HEK293 (cell line): Measurements from ENCODE around the gene LCA5L.
"Not testable (repeated sequence)": the region's sequence is repeated elsewhere in the genome, so short reads cannot be mapped to it uniquely, and the experiment has no call there.

Source experiments
- CTCF ChIA-PET: fragments of 350-600 bp; formaldehyde crosslinking; extraction: SDS; loops from one replicate; lab custom pipeline; 2021; ENCODE audit warnings: antibody characterized with exemption; lab: Yijun Ruan, JAX
- POLR2A ChIA-PET: fragments of 300-600 bp; formaldehyde crosslinking; extraction: SDS; loops from one replicate; lab custom pipeline; 2020; ENCODE audit warnings: antibody characterized with exemption, inconsistent platforms; lab: Yijun Ruan, JAX
- H3K27ac ChIP-seq: fragments of 200-500 bp; sonication (Bioruptor generic); 2 replicates; pipeline ENCODE4 v1.5.1; 2014; ENCODE audit warnings: low read depth, low read length, control low read depth, inconsistent platforms; ENCODE audit errors: extremely low read depth
- H3K36me3 ChIP-seq, 2 experiments: fragments of 200-500 bp in 1 of 2; sonication (Bioruptor generic) in 1 of 2; 1 replicate in 1 of 2; 2 replicates in 1 of 2; pipeline ENCODE4 v1.5.1; 2014 to 2017; ENCODE audit warnings: inconsistent platforms in 2 of 2, low read length in 2 of 2; ENCODE audit not compliant: control insufficient read depth in 2 of 2, insufficient read depth in 1 of 2
- H3K4me1 ChIP-seq: fragments of 200-500 bp; sonication (Bioruptor generic); 2 replicates; pipeline ENCODE4 v1.5.1; 2014; ENCODE audit warnings: mild to moderate bottlenecking, low read length, inconsistent platforms; ENCODE audit not compliant: control insufficient read depth, insufficient read depth
- H3K4me3 ChIP-seq: 2 replicates; pipeline ENCODE4 v1.5.1; 2011; ENCODE audit warnings: low read depth, mild to moderate bottlenecking, control low read depth, low read length, moderate library complexity
- H3K9me3 ChIP-seq: fragments of 200-500 bp; sonication (Bioruptor generic); 2 replicates; pipeline ENCODE4 v1.5.1; 2014; ENCODE audit warnings: low read depth, low read length, inconsistent platforms; ENCODE audit not compliant: control insufficient read depth, insufficient read depth
- HOXC10 ChIP-seq: sonication (generic); formaldehyde crosslinking; IDR thresholded peaks from 2 replicates; pipeline ENCODE4 v1.8.1; 2023; ENCODE audit warnings: mild to moderate bottlenecking, missing genetic modification reagents
- KLF16 ChIP-seq: fragments of 450-650 bp; formaldehyde crosslinking; IDR thresholded peaks from 2 replicates; pipeline ENCODE4 v1.5.1; 2017; ENCODE audit warnings: missing biosample characterization, missing genetic modification characterization
- MEIS1 ChIP-seq: sonication (generic); formaldehyde crosslinking; IDR thresholded peaks from 2 replicates; pipeline ENCODE4 v1.8.1; 2022; ENCODE audit warnings: missing genetic modification reagents, mild to moderate bottlenecking, borderline replicate concordance
- OSR2 ChIP-seq: fragments of 450-650 bp; formaldehyde crosslinking; IDR thresholded peaks from 2 replicates; pipeline ENCODE4 v1.5.1; 2016; ENCODE audit warnings: missing biosample characterization, missing genetic modification characterization
- YY1 ChIP-seq: fragments of 450-650 bp; formaldehyde crosslinking; IDR thresholded peaks from 2 replicates; pipeline ENCODE4 v1.5.1; 2018; ENCODE audit warnings: missing biosample characterization, missing genetic modification characterization
- ZBTB17 ChIP-seq: fragments of 450-650 bp; formaldehyde crosslinking; IDR thresholded peaks from 2 replicates; pipeline ENCODE4 v1.5.1; 2016; ENCODE audit warnings: missing biosample characterization, missing genetic modification characterization
- ZNF114 ChIP-seq: fragments of 450-650 bp; formaldehyde crosslinking; IDR thresholded peaks from 2 replicates; pipeline ENCODE4 v1.5.0; 2017; ENCODE audit warnings: missing biosample characterization, missing genetic modification characterization
- ZNF140 ChIP-seq: fragments of 450-650 bp; formaldehyde crosslinking; IDR thresholded peaks from 2 replicates; pipeline ENCODE4 v1.5.1; 2016; ENCODE audit warnings: missing biosample characterization, missing genetic modification characterization
- ZNF146 ChIP-seq: fragments of 450-650 bp; formaldehyde crosslinking; IDR thresholded peaks from 2 replicates; pipeline ENCODE4 v1.5.1; 2016; ENCODE audit warnings: missing biosample characterization, missing genetic modification characterization
- ZNF175 ChIP-seq: fragments of 450-650 bp; formaldehyde crosslinking; IDR thresholded peaks from 2 replicates; pipeline ENCODE4 v1.5.1; 2016; ENCODE audit warnings: missing biosample characterization, missing genetic modification characterization
- ZNF248 ChIP-seq: fragments of 450-650 bp; formaldehyde crosslinking; IDR thresholded peaks from 2 replicates; pipeline ENCODE4 v1.5.1; 2017; ENCODE audit warnings: missing biosample characterization, missing genetic modification characterization
- ZNF274 ChIP-seq, 2 experiments: fragments of 200-500 bp in 1 of 2; fragments of 450-650 bp in 1 of 2; sonication (Bioruptor generic) in 1 of 2; formaldehyde crosslinking in 1 of 2; IDR thresholded peaks; 2 replicates each; pipeline versions ENCODE4 v1.5.1 to v1.6.1; 2014 to 2016; ENCODE audit warnings: borderline replicate concordance in 1 of 2, inconsistent platforms in 1 of 2, low read length in 1 of 2, missing biosample characterization in 1 of 2, missing genetic modification characterization in 1 of 2
- ZNF335 ChIP-seq: fragments of 450-650 bp; formaldehyde crosslinking; conservative IDR thresholded peaks from 2 replicates; pipeline ENCODE4 v1.5.1; 2016; ENCODE audit warnings: missing biosample characterization, missing genetic modification characterization
- ZNF354C ChIP-seq: fragments of 450-650 bp; formaldehyde crosslinking; IDR thresholded peaks from 2 replicates; pipeline ENCODE4 v1.5.1; 2016; ENCODE audit warnings: missing biosample characterization, missing genetic modification characterization, low read depth, borderline replicate concordance
- ZNF391 ChIP-seq: fragments of 450-650 bp; formaldehyde crosslinking; IDR thresholded peaks from 2 replicates; pipeline ENCODE4 v1.5.1; 2016; ENCODE audit warnings: low read depth, missing biosample characterization, missing genetic modification characterization, borderline replicate concordance
- ZNF571 ChIP-seq: fragments of 450-650 bp; formaldehyde crosslinking; IDR thresholded peaks from 2 replicates; pipeline ENCODE4 v1.5.0; 2017; ENCODE audit warnings: missing biosample characterization, missing genetic modification characterization
- ZNF600 ChIP-seq: fragments of 450-650 bp; formaldehyde crosslinking; IDR thresholded peaks from 2 replicates; pipeline ENCODE4 v1.5.1; 2016; ENCODE audit warnings: missing biosample characterization, missing genetic modification characterization
- ZNF610 ChIP-seq: fragments of 450-650 bp; formaldehyde crosslinking; IDR thresholded peaks from 2 replicates; pipeline ENCODE4 v1.5.1; 2016; ENCODE audit warnings: missing biosample characterization, missing genetic modification characterization, borderline replicate concordance
- ZNF670 ChIP-seq: fragments of 450-650 bp; formaldehyde crosslinking; IDR thresholded peaks from 2 replicates; pipeline ENCODE4 v1.5.1; 2016; ENCODE audit warnings: missing biosample characterization, missing genetic modification characterization, low read depth
- ZNF747 ChIP-seq: fragments of 450-650 bp; formaldehyde crosslinking; IDR thresholded peaks from 2 replicates; pipeline ENCODE4 v1.5.1; 2016; ENCODE audit warnings: missing biosample characterization, missing genetic modification characterization
- ZNF830 ChIP-seq: fragments of 450-650 bp; IDR thresholded peaks from 2 replicates; pipeline ENCODE4 v1.5.0; 2018; ENCODE audit warnings: missing biosample characterization, missing genetic modification characterization, low read depth, mild to moderate bottlenecking, moderate library complexity
- ZNF837 ChIP-seq: fragments of 450-650 bp; formaldehyde crosslinking; IDR thresholded peaks from 2 replicates; pipeline ENCODE4 v1.5.1; 2016; ENCODE audit warnings: missing biosample characterization, missing genetic modification characterization
- TF ChIP-seq, protein P1 (sequence below): fragments of 450-650 bp; formaldehyde crosslinking; IDR thresholded peaks from 2 replicates; pipeline ENCODE4 v1.5.1; 2016; ENCODE audit warnings: missing biosample characterization, missing genetic modification characterization
- TF ChIP-seq, protein P2 (sequence below): fragments of 450-650 bp; IDR thresholded peaks from 2 replicates; pipeline ENCODE4 v1.5.1; 2018; ENCODE audit warnings: missing biosample characterization, missing genetic modification characterization
- TF ChIP-seq, protein P3 (sequence below): fragments of 450-650 bp; formaldehyde crosslinking; IDR thresholded peaks from 2 replicates; pipeline ENCODE4 v1.5.1; 2016; ENCODE audit warnings: missing biosample characterization, missing genetic modification characterization
- TF ChIP-seq, protein P4 (sequence below): fragments of 450-650 bp; formaldehyde crosslinking; IDR thresholded peaks from 2 replicates; pipeline ENCODE4 v1.5.1; 2016; ENCODE audit warnings: missing biosample characterization, missing genetic modification characterization
- TF ChIP-seq, protein P5 (sequence below): fragments of 450-650 bp; formaldehyde crosslinking; IDR thresholded peaks from 2 replicates; pipeline ENCODE4 v1.5.1; 2016; ENCODE audit warnings: missing biosample characterization, missing genetic modification characterization

Gene LCA5L

DNA sequence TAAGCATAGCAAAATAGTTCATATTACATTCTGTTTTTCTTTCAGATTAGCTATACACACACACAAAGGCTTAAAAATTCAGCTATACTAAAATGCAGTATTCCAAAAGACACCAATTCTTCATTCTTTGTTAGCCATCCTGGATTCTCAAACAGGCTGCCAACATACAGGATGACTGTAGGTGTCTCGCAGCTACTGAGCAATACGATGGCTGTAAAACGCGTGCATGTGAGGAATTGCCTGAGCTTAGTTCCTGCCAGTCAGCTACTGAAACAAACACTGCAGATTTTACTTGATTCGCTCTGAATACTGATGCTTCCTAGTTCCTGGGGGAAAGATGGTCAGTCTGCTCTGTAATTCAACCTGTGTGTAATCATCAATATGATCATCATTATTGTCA, 71.9 kb downstream of the LCA5L start:
- POLR2A ChIA-PET, result interaction anchor here (1.1 to 1.7 kb wide), 3 partner anchors 12 to 34 kb away, joined by 6 to 12 read pairs (median 6); partner anchors contain the start of gene HMGN1
- Histone ChIP-seq H3K27ac (no peak overlapping the region), H3K36me3 (no peaks in the 10 kb centered on the region), H3K9me3 (no peaks in the 10 kb centered on the region), H3K4me1 (no peaks in the 10 kb centered on the region), H3K4me3 (no peak overlapping the region)
- CTCF ChIA-PET, result interaction anchor here (0.6 to 1.5 kb wide), 15 partner anchors 9 to 748 kb away, joined by 3 to 15 read pairs (median 4); no protein-coding TSS in a partner anchor
- TF ChIP-seq ZNF335 (no peak), ZNF140 (tag by site-specific recombination) (no peak), ZNF175 (no peak), OSR2 (tag by site-specific recombination) (peak; percentile 71), ZNF830 (tag by site-specific recombination) (no peak), ZNF114 (tag by site-specific recombination) (no peak), ZNF600 (tag by site-specific recombination) (no peak), HOXC10 (CRISPR knock-in tag) (no peak), ZNF248 (tag by site-specific recombination) (no peak), MEIS1 (no peak), ZBTB17 (peak; percentile 59; the same call in 1 of the 2 replicates), YY1 (tag by site-specific recombination) (no peak), KLF16 (tag by site-specific recombination) (no peak), ZNF274 (IDR thresholded peaks at IDR 0.05; ENCODE audit: low read length) (no peak), ZNF274 (tag by site-specific recombination; IDR thresholded peaks at IDR 0.05; ENCODE audit: borderline replicate concordance) (no peak), ZNF146 (tag by site-specific recombination) (no peak), ZNF610 (tag by site-specific recombination) (no peak), ZNF571 (tag by site-specific recombination) (no peak), ZNF354C (tag by site-specific recombination) (no peak), ZNF391 (no peak), ZNF747 (no peak), ZNF670 (tag by site-specific recombination) (no peak), ZNF837 (tag by site-specific recombination) (no peak)
- TF ChIP-seq, protein P1, sequence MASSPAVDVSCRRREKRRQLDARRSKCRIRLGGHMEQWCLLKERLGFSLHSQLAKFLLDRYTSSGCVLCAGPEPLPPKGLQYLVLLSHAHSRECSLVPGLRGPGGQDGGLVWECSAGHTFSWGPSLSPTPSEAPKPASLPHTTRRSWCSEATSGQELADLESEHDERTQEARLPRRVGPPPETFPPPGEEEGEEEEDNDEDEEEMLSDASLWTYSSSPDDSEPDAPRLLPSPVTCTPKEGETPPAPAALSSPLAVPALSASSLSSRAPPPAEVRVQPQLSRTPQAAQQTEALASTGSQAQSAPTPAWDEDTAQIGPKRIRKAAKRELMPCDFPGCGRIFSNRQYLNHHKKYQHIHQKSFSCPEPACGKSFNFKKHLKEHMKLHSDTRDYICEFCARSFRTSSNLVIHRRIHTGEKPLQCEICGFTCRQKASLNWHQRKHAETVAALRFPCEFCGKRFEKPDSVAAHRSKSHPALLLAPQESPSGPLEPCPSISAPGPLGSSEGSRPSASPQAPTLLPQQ (tag by site-specific recombination), result 0 out of 2 replicates have a peak, but pooled peaks have one; percentile 8
- TF ChIP-seq, protein P2, sequence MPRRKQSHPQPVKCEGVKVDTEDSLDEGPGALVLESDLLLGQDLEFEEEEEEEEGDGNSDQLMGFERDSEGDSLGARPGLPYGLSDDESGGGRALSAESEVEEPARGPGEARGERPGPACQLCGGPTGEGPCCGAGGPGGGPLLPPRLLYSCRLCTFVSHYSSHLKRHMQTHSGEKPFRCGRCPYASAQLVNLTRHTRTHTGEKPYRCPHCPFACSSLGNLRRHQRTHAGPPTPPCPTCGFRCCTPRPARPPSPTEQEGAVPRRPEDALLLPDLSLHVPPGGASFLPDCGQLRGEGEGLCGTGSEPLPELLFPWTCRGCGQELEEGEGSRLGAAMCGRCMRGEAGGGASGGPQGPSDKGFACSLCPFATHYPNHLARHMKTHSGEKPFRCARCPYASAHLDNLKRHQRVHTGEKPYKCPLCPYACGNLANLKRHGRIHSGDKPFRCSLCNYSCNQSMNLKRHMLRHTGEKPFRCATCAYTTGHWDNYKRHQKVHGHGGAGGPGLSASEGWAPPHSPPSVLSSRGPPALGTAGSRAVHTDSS, result no peak
- TF ChIP-seq, protein P3, sequence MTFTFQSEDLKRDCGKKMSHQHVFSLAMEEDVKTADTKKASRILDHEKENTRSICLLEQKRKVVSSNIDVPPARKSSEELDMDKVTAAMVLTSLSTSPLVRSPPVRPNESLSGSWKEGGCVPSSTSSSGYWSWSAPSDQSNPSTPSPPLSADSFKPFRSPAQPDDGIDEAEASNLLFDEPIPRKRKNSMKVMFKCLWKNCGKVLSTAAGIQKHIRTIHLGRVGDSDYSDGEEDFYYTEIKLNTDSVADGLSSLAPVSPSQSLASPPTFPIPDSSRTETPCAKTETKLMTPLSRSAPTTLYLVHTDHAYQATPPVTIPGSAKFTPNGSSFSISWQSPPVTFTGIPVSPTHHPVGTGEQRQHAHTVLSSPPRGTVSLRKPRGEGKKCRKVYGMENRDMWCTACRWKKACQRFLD (tag by site-specific recombination), result no peak
- TF ChIP-seq, protein P4, sequence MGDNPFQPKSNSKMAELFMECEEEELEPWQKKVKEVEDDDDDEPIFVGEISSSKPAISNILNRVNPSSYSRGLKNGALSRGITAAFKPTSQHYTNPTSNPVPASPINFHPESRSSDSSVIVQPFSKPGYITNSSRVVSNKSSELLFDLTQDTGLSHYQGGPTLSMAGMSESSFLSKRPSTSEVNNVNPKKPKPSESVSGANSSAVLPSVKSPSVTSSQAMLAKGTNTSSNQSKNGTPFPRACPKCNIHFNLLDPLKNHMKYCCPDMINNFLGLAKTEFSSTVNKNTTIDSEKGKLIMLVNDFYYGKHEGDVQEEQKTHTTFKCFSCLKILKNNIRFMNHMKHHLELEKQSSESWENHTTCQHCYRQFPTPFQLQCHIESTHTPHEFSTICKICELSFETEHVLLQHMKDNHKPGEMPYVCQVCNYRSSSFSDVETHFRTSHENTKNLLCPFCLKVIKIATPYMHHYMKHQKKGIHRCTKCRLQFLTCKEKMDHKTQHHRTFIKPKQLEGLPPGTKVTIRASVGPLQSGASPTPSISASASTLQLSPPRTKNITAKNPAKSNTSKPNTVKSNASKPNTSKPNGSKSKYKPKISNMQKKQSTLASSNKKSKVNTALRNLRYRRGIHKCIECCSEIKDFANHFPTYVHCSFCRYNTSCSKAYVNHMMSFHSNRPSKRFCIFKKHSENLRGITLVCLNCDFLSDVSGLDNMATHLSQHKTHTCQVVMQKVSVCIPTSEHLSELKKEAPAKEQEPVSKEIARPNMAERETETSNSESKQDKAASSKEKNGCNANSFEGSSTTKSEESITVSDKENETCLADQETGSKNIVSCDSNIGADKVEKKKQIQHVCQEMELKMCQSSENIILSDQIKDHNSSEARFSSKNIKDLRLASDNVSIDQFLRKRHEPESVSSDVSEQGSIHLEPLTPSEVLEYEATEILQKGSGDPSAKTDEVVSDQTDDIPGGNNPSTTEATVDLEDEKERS, result no peak
- TF ChIP-seq, protein P5, sequence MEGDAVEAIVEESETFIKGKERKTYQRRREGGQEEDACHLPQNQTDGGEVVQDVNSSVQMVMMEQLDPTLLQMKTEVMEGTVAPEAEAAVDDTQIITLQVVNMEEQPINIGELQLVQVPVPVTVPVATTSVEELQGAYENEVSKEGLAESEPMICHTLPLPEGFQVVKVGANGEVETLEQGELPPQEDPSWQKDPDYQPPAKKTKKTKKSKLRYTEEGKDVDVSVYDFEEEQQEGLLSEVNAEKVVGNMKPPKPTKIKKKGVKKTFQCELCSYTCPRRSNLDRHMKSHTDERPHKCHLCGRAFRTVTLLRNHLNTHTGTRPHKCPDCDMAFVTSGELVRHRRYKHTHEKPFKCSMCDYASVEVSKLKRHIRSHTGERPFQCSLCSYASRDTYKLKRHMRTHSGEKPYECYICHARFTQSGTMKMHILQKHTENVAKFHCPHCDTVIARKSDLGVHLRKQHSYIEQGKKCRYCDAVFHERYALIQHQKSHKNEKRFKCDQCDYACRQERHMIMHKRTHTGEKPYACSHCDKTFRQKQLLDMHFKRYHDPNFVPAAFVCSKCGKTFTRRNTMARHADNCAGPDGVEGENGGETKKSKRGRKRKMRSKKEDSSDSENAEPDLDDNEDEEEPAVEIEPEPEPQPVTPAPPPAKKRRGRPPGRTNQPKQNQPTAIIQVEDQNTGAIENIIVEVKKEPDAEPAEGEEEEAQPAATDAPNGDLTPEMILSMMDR (tag by site-specific recombination), result peak; percentile 27; the same call in 1 of the 2 replicates

DNA sequence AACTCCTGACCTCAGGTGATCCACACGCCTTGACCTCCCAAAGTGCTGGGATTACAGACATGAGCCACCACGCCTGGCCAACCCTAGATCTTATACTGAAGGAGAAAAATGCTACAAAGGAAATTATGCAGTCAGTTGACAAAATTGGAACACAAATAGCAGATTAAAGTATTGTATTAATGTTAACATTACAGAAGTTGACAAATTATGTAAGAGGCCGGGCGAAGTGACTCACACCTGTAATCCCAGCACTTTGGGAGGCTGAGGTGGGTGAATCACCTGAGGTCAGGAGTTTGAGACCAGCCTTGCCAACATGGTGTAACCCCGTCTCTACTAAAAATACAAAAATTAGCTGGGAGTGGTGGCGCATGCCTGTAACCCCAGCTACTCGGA, 75.7 kb downstream of the LCA5L start:
- CTCF ChIA-PET, result interaction anchor here (1.0 kb wide), 1 partner anchor 18 kb away, joined by 5 read pairs; no protein-coding TSS in a partner anchor
- H3K27ac ChIP-seq, H3K4me3 ChIP-seq, H3K4me1 ChIP-seq, H3K9me3 ChIP-seq, H3K36me3 ChIP-seq, POLR2A ChIA-PET: not testable (repeated sequence)
